RWPE2 (cell line): ENCODE measurements around the gene COL28A1.
"Not testable (repeated sequence)": the region's sequence is repeated elsewhere in the genome, so short reads cannot be mapped to it uniquely, and the experiment has no call there.

ENCODE experiments used
- ATAC-seq: fragments of 200-7000 bp; cut with Tn5 transposase; 3 replicates; pipeline ENCODE4 v1.9.1; 2021; ENCODE audit warnings: low read depth
- DNase-seq: peaks from one replicate; pipeline ENCODE4 v3.0.0-alpha.2; 2020; ENCODE audit warnings: low spot score
- H3K27ac ChIP-seq: fragments of 450-650 bp; 2 replicates; pipeline ENCODE4 v1.5.1; 2017; ENCODE audit warnings: mild to moderate bottlenecking; ENCODE audit not compliant: poor library complexity, severe bottlenecking
- H3K27me3 ChIP-seq: fragments of 250-450 bp; sonication (Bioruptor Pico); 2 replicates; pipeline ENCODE4 v1.5.1; 2021; ENCODE audit warnings: mild to moderate bottlenecking, moderate library complexity; ENCODE audit not compliant: insufficient read depth, poor library complexity, severe bottlenecking
- H3K36me3 ChIP-seq: fragments of 250-450 bp; sonication (Bioruptor Pico); 2 replicates; pipeline ENCODE4 v1.5.1; 2020; ENCODE audit warnings: low read depth, mild to moderate bottlenecking, moderate library complexity
- H3K4me1 ChIP-seq: fragments of 250-450 bp; sonication (Bioruptor Pico); 2 replicates; pipeline ENCODE4 v1.5.1; 2021; ENCODE audit warnings: mild to moderate bottlenecking, moderate library complexity; ENCODE audit not compliant: insufficient read depth, poor library complexity, severe bottlenecking
- H3K4me3 ChIP-seq: fragments of 250-450 bp; sonication (Bioruptor Pico); 2 replicates; pipeline ENCODE4 v1.5.1; 2021; ENCODE audit warnings: mild to moderate bottlenecking, moderate library complexity; ENCODE audit not compliant: severe bottlenecking
- H3K9me3 ChIP-seq: fragments of 250-450 bp; sonication (Bioruptor Pico); 2 replicates; pipeline ENCODE4 v1.5.1; 2021; ENCODE audit warnings: mild to moderate bottlenecking, moderate library complexity; ENCODE audit not compliant: severe bottlenecking
- CTCF ChIP-seq: fragments of 450-650 bp; IDR thresholded peaks from one replicate; pipeline ENCODE4 v1.5.1; 2017; ENCODE audit warnings: mild to moderate bottlenecking, moderate library complexity; ENCODE audit not compliant: poor library complexity, severe bottlenecking

The COL28A1 gene

DNA sequence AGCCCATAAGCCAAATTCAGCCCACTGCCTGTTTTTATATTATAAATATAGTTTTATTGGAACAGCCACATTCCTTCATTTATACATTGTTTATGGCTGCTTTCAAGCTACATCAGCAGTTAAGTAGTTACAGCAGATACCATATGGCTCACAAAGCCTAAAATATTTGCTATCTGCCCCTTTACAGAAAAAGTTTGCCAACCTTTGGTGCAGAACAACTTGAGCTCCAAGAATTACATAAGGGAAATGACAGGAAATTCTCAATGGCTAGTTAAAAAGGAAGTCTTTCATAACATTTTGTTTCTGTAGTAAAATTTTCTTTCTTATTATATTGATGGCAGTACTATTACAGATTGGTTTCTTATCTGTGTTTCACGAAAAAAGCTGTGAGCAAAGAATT, 59.3 kb downstream of the COL28A1 start:
- H3K4me3 ChIP-seq = no peak overlapping the region
- TF ChIP-seq CTCF = no peak
- no peaks in the 10 kb centered on the region for H3K36me3 ChIP-seq
- DNase-seq (no peak), ATAC-seq (no peak)
- no peaks in the 10 kb centered on the region for H3K9me3 ChIP-seq
- H3K27me3 ChIP-seq = no peaks in the 10 kb centered on the region
- H3K4me1 ChIP-seq = no peaks in the 10 kb centered on the region
- H3K27ac ChIP-seq = no peak overlapping the region

- DNase-seq (no peak), ATAC-seq (no peak)
- H3K4me1 ChIP-seq = no peaks in the 10 kb centered on the region
- no peaks in the 10 kb centered on the region for H3K9me3 ChIP-seq
- no peak for TF ChIP-seq CTCF
- no peak overlapping the region for H3K27ac ChIP-seq
- H3K36me3 ChIP-seq = no peaks in the 10 kb centered on the region
- no peaks in the 10 kb centered on the region for H3K27me3 ChIP-seq
- no peak overlapping the region for H3K4me3 ChIP-seq
These were observed 60.1 kb downstream of the COL28A1 start for GRCh38 chr7:7475601-7476000.

DNA sequence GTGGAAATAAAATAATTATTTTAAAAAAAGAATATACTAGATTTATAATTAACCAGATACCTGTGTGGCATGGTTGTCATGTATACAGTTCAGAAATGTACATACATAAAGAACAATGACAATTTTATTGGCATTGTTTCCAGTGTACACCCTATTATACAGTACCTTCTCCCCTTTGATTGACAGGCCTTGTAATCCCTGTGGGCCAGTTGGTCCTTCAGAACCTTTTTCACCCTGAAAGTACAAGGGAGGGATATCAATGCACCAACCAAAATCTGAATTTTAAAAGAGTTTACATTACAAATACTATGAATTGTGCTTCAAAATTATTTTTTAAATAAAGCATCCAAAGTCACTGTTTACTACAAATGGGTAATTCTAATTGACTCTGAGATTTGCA, 61.2 kb downstream of the COL28A1 start:
- no peaks in the 10 kb centered on the region for H3K4me1 ChIP-seq
- H3K36me3 ChIP-seq = no peaks in the 10 kb centered on the region
- no peaks in the 10 kb centered on the region for H3K27me3 ChIP-seq
- no peak for DNase-seq
- no peak for TF ChIP-seq CTCF
- H3K4me3 ChIP-seq = no peak overlapping the region
- no peak overlapping the region for H3K27ac ChIP-seq
- ATAC-seq = no peak
- no peaks in the 10 kb centered on the region for H3K9me3 ChIP-seq

DNA sequence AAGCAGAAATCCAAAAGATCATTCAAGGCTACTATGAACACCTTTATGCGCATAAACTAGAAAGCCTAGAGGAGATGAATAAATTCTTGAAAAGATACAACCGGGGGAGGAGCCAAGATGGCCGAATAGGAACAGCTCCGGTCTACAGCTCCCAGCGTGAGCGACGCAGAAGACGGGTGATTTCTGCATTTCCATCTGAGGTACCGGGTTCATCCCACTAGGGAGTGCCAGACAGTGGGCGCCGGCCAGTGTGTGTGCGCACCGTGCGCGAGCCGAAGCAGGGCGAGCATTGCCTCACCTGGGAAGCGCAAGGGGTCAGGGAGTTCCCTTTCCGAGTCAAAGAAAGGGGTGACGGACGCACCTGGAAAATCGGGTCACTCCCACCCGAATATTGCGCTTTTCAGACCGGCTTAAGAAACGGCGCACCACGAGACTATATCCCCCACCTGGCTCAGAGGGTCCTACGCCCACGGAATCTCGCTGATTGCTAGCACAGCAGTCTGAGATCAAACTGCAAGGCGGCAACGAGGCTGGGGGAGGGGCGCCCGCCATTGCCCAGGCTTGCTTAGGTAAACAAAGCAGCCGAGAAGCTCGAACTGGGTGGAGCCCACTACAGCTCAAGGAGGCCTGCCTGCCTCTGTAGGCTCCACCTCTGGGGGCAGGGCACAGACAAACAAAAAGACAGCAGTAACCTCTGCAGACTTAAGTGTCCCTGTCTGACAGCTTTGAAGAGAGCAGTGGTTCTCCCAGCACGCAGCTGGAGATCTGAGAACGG, 70.5 kb downstream of the COL28A1 start:
- not testable (repeated sequence) for H3K27me3 ChIP-seq, DNase-seq, H3K27ac ChIP-seq, H3K36me3 ChIP-seq, H3K4me1 ChIP-seq, H3K9me3 ChIP-seq, ATAC-seq, H3K4me3 ChIP-seq

DNA sequence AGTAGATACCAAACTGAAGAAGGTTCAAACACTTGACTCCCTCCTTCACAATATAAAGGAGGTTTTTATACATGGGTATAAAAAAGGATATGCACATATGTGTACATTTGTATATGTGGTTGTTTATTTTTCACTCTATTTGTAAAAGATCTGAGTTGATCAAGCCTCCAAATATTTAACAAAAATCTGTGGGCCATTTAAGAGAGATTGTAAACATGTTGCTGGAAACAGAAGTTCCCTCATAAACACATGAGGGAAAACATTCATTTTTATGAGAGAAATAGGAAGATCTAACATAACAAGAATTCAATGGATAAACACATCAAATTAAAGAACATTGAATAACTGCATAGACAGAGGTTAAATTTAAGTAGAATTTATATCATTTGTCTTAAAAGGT, 81.7 kb downstream of the COL28A1 start:
- ATAC-seq (no peak), DNase-seq (no peak)
- Histone ChIP-seq H3K36me3 (no peaks in the 10 kb centered on the region), H3K27me3 (no peaks in the 10 kb centered on the region), H3K27ac (no peak overlapping the region), H3K4me1 (no peaks in the 10 kb centered on the region), H3K4me3 (no peak overlapping the region), H3K9me3 (no peaks in the 10 kb centered on the region)
- TF ChIP-seq CTCF = no peak
